DOHH2 (cell line): ENCODE data around the gene NTF4.

Experiments
- H3F3A ChIP-seq: fragments of 200-600 bp; sonication (generic), shearing (Covaris generic); 2 replicates; pipeline ENCODE4 v1.6.0; 2016; ENCODE audit warnings: antibody characterized with exemption, mild to moderate bottlenecking; ENCODE audit not compliant: control insufficient read depth, insufficient read depth
- H3K27ac ChIP-seq: fragments of 200-600 bp; sonication (generic); 2 replicates; pipeline ENCODE4 v1.5.1; 2014; ENCODE audit warnings: low read depth, mild to moderate bottlenecking, low read length, moderate library complexity
- H3K27me3 ChIP-seq: fragments of 200-600 bp; sonication (generic); 2 replicates; pipeline ENCODE4 v1.6.1; 2014; ENCODE audit warnings: mild to moderate bottlenecking, low read length, mixed read lengths; ENCODE audit not compliant: control insufficient read depth
- H3K36me3 ChIP-seq: fragments of 200-600 bp; sonication (generic); 2 replicates; pipeline ENCODE4 v1.6.1; 2014; ENCODE audit warnings: mild to moderate bottlenecking, low read length, moderate library complexity, mixed read lengths; ENCODE audit not compliant: control insufficient read depth
- H3K4me1 ChIP-seq: fragments of 200-600 bp; sonication (generic); 2 replicates; pipeline ENCODE4 v1.6.1; 2014; ENCODE audit warnings: mild to moderate bottlenecking, low read length, mixed read lengths; ENCODE audit not compliant: control insufficient read depth
- H3K4me2 ChIP-seq: fragments of 200-600 bp; sonication (generic); 2 replicates; pipeline ENCODE4 v1.6.0; 2014; ENCODE audit warnings: mild to moderate bottlenecking, low read length, moderate library complexity
- H3K4me3 ChIP-seq: fragments of 200-600 bp; sonication (generic); 2 replicates; pipeline ENCODE4 v1.5.1; 2014; ENCODE audit warnings: mild to moderate bottlenecking, low read length, mixed read lengths
- H3K79me2 ChIP-seq: fragments of 200-600 bp; sonication (generic); 2 replicates; pipeline ENCODE4 v1.6.1; 2014; ENCODE audit warnings: mild to moderate bottlenecking, low read length, mixed read lengths; ENCODE audit not compliant: control insufficient read depth
- H3K9me2 ChIP-seq: fragments of 200-600 bp; sonication (generic); replicated peaks from 2 replicates; pipeline ENCODE4 v1.6.1; 2014; ENCODE audit warnings: mild to moderate bottlenecking, low read length, mixed read lengths; ENCODE audit not compliant: control insufficient read depth
- H3K9me3 ChIP-seq: fragments of 200-600 bp; sonication (generic); 2 replicates; pipeline ENCODE4 v1.6.1; 2014; ENCODE audit warnings: antibody characterized with exemption, low read length, mixed read lengths; ENCODE audit not compliant: control insufficient read depth, insufficient read depth
- H4K20me1 ChIP-seq: fragments of 200-600 bp; sonication (generic); 2 replicates; pipeline ENCODE4 v1.6.0; 2014; ENCODE audit warnings: low read depth, mild to moderate bottlenecking, antibody characterized with exemption, low read length, moderate library complexity; ENCODE audit not compliant: control insufficient read depth, insufficient read depth
- CTCF ChIP-seq: fragments of 200-600 bp; sonication (generic); IDR thresholded peaks from one replicate; pipeline ENCODE4 v1.5.1; 2014; ENCODE audit warnings: antibody characterized with exemption, mild to moderate bottlenecking, low read depth, low read length; ENCODE audit not compliant: poor library complexity, severe bottlenecking
- EZH2phosphoT487 ChIP-seq: fragments of 200-600 bp; sonication (generic); IDR thresholded peaks from 2 replicates; pipeline ENCODE4 v1.6.1; 2017; ENCODE audit warnings: borderline replicate concordance, mild to moderate bottlenecking, antibody characterized with exemption, low read length, moderate library complexity, mixed read lengths

The NTF4 gene

GRCh38 chr19:49092686-49093085 lies 28.1 kb upstream of the NTF4 start:
- no peak for TF ChIP-seq CTCF
- no peak for TF ChIP-seq EZH2phosphoT487
- peaks cover 17% of the 10 kb centered on the region for H4K20me1 ChIP-seq

GRCh38 chr19:49091391-49092038 lies 26.9 kb upstream of the NTF4 start:
- Histone ChIP-seq H4K20me1 (peaks cover 29% of the 10 kb centered on the region), H3K9me3 (no peaks in the 10 kb centered on the region), H3K9me2 (no peaks in the 10 kb centered on the region), H3K4me2 (no peak overlapping the region), H3K27me3 (no peaks in the 10 kb centered on the region), H3K4me3 (no peak overlapping the region), H3K36me3 (peaks cover 88% of the 10 kb centered on the region), H3K79me2 (peaks cover 87% of the 10 kb centered on the region), H3K4me1 (peaks cover 13% of the 10 kb centered on the region), H3K27ac (no peak overlapping the region), H3F3A (peaks cover 3% of the 10 kb centered on the region)
- TF ChIP-seq EZH2phosphoT487, result no peak
- TF ChIP-seq CTCF, result no peak

More at GRCh38 chr19:49092686-49093085, 28.1 kb upstream of the NTF4 start:
- Histone ChIP-seq H3F3A (peaks cover 11% of the 10 kb centered on the region), H3K27ac (no peak overlapping the region), H3K79me2 (peaks cover 82% of the 10 kb centered on the region), H3K27me3 (no peaks in the 10 kb centered on the region), H3K4me2 (no peak overlapping the region), H3K4me3 (no peak overlapping the region), H3K36me3 (peaks cover 87% of the 10 kb centered on the region), H3K4me1 (peaks cover 1% of the 10 kb centered on the region), H3K9me2 (no peaks in the 10 kb centered on the region), H3K9me3 (no peaks in the 10 kb centered on the region)

- no peaks in the 10 kb centered on the region for H3K27me3 ChIP-seq
- H3K79me2 ChIP-seq, result peaks cover 61% of the 10 kb centered on the region
- no peak for TF ChIP-seq EZH2phosphoT487
- TF ChIP-seq CTCF, result no peak
- peak overlapping the region; percentile 79 for H3K4me2 ChIP-seq
- peaks cover 32% of the 10 kb centered on the region for H4K20me1 ChIP-seq
- peak overlapping the region; percentile 94 for H3K4me3 ChIP-seq
- 0 out of 2 replicates have a peak overlapping the region, but pooled peaks have one; percentile 56 for H3K27ac ChIP-seq
- H3K9me2 ChIP-seq, result no peaks in the 10 kb centered on the region
- peaks cover 22% of the 10 kb centered on the region for H3K4me1 ChIP-seq
- H3K36me3 ChIP-seq, result peaks cover 54% of the 10 kb centered on the region
- H3K9me3 ChIP-seq, result no peaks in the 10 kb centered on the region
- no peaks in the 10 kb centered on the region for H3F3A ChIP-seq
These were observed 21.7 kb upstream of the NTF4 start for GRCh38 chr19:49086296-49086695.
